NCI-H1092 (cell line): ENCODE results near the gene LMF1.

Experiments used
- DNase-seq: peaks from one replicate; lab custom pipeline; 2025; lab: John Stamatoyannopoulos, UW

Gene LMF1

GRCh38 chr16:813916-814412 is 156.8 kb downstream of the LMF1 start:
- DNase-seq, result no peak

GRCh38 chr16:813204-813915 is 157.4 kb downstream of the LMF1 start:
- no peak for DNase-seq

DNA sequence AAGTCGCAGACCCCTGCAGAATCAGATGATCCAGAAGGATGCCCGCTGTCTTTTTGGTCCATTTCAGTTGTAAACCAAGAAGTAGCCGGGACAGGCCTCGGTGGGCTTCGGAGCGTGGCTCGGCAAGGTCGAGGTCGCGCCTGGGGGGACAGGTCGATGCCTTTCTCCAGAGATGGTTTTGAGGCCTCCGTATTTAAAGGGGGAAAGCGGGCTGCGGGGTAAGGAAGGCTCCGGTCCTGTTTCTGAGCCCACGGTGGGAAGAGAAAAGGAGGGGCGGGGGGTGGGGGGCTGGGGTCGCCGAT is 162.7 kb downstream of the LMF1 start:
- no peak for DNase-seq

DNA sequence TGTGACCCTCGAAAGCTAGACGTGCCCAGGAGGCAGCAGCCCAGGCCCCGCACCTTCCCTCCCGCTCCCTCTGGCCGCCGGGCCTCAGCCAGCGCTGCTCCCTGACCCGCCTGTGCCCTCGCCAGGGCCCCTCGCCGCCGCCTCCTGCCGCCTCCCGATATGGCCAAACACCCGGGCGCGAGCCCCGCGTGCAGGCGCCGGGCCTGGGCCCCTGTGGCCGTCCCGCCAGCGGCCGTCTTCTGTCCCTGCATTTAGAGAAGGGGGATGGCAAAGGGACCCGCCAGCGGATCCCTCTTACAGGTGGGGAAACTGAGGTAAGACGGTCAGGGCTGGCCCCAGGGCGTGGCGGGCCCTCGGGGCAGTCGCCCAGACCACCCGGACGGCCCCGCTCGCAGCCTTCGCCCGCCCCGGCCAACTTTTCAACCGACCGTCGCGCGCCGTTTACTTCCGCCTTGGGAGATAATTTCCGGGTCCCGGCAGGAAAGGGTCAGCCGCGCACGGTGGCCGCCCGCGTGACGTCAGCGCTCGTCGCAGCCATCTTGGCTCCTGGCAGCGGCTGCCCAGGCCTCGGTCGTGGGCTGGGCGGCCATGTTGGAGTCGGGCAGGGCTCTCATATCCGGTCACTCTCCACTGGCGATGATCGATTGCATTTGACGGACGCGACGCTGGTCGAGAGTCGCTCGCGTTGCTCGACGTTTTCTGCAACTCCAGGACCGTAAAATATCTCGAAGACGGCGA is 163.3 kb downstream of the LMF1 start:
- DNase-seq, result peak; percentile 79

GRCh38 chr16:805474-805873 is 165.3 kb downstream of the LMF1 start:
- no peak for DNase-seq

DNA sequence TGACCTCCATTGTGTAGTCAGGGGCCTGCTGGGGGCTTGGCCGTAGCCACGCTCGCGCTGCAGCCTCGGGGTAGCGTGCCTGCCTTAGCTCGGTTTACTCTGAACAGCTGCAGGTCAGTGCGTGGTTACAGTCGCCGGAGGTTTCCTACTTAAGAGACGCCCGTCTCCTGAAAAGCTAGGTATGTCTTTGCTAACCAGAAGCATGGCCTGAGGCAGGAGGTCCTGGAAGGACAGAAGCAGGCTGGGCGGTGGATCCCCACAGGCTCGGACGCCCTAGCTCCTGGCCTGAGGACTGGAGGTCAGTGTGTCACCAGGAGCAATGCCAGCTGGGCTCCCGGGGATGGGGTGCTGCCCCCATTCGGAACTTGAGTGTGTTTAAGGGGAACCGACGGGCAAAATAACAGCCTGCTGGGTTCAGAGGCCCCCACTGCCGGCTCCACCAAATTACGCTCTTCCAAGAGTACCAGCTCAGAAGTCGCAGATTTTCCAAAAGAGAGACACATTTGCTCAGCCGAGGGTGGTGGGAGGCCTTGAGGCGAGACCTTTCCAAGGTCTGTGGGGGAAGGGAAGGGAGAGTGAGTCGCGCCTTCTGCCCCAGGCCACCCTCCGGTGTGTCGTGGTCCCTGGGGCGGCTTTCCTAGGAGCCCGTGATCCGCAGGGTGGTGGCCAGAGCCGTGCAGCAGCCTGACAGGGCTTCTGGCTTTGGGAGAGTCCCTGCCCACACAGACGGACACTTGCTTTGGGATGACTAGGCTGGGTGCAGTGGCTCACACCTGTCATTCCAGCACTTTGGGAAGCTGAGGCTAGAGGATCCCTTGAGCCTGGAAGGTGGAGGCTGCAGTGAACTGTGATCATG is 166.4 kb downstream of the LMF1 start:
- DNase-seq, result no peak

DNA sequence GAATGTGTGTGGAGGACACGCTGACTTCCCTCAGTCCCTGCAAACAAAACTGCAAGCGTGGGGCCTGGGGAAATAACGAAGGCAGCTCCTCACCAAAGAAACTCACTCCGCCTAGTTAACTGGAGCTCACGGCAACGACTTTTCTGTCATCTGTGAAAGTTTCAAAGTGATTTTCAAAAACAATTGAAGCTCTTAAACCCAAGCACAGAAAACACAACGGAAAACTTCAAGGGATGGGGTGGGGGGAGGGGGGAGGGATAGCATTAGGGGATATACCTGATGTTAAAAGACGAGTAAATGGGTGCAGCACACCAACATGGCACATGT is 167.1 kb downstream of the LMF1 start:
- no peak for DNase-seq
